HepG2 (cell line): ENCODE measurements around the gene ZFP36L2. TPM values are rescaled to one million over a fixed set of nuclear protein-coding genes. Genes with fewer than 3 reads are reported as not detected.
A peak's percentile ranks its signal among the peaks of the same experiment; 100 is the strongest.

Experiments
- ATF3 ChIP-seq: sonication (generic); formaldehyde crosslinking; IDR thresholded peaks from 2 replicates; pipeline ENCODE4 v1.4.0; 2020; ENCODE audit warnings: missing genetic modification reagents
- ATF6 ChIP-seq: sonication (generic); formaldehyde crosslinking; conservative IDR thresholded peaks from 2 replicates; pipeline ENCODE4 v1.4.0; 2020; ENCODE audit warnings: missing genetic modification reagents
- BATF2 ChIP-seq: sonication (generic); formaldehyde crosslinking; IDR thresholded peaks from 2 replicates; pipeline ENCODE4 v1.8.0; 2022; ENCODE audit warnings: mild to moderate bottlenecking, missing genetic modification reagents, moderate library complexity
- DNMT1 ChIP-seq: sonication (generic); formaldehyde crosslinking; IDR thresholded peaks from 2 replicates; pipeline ENCODE4 v1.5.1; 2020; ENCODE audit warnings: mild to moderate bottlenecking, missing genetic modification reagents
- GMEB2 ChIP-seq: IDR thresholded peaks from 2 replicates; pipeline ENCODE4 v1.6.1; 2016; ENCODE audit warnings: missing biosample characterization, missing genetic modification reagents, low read depth
- GZF1 ChIP-seq: sonication (generic); formaldehyde crosslinking; IDR thresholded peaks from 2 replicates; pipeline ENCODE4 v1.5.1; 2020; ENCODE audit warnings: mild to moderate bottlenecking, missing genetic modification reagents
- MEF2D ChIP-seq: sonication (generic); formaldehyde crosslinking; IDR thresholded peaks from 2 replicates; pipeline ENCODE4 v1.5.1; 2020; ENCODE audit warnings: mild to moderate bottlenecking, missing genetic modification reagents
- MZF1 ChIP-seq: sonication (generic); formaldehyde crosslinking; IDR thresholded peaks from 2 replicates; pipeline ENCODE4 v1.8.1; 2023; ENCODE audit warnings: mild to moderate bottlenecking, missing genetic modification reagents, borderline replicate concordance
- RARA ChIP-seq: IDR thresholded peaks from 2 replicates; pipeline ENCODE4 v1.6.1; 2016; ENCODE audit warnings: missing genetic modification reagents, missing compliant biosample characterization
- RFXAP ChIP-seq: sonication (generic); formaldehyde crosslinking; IDR thresholded peaks from 2 replicates; pipeline ENCODE4 v1.4.0; 2020; ENCODE audit warnings: missing genetic modification reagents, borderline replicate concordance
- TFDP2 ChIP-seq: sonication (generic); formaldehyde crosslinking; IDR thresholded peaks from 2 replicates; pipeline ENCODE4 v1.4.0; 2020; ENCODE audit warnings: missing genetic modification reagents
- ZBTB2 ChIP-seq: sonication (generic); formaldehyde crosslinking; IDR thresholded peaks from 2 replicates; pipeline ENCODE4 v1.8.0; 2022; ENCODE audit warnings: low read depth, missing genetic modification reagents
- ZBTB3 ChIP-seq: sonication (generic); formaldehyde crosslinking; IDR thresholded peaks from 2 replicates; pipeline ENCODE4 v1.4.0; 2020; ENCODE audit warnings: low read depth, mild to moderate bottlenecking, moderate library complexity, missing genetic modification reagents, borderline replicate concordance
- ZNF33A ChIP-seq: sonication (generic); formaldehyde crosslinking; IDR thresholded peaks from 2 replicates; pipeline ENCODE4 v1.5.1; 2020; ENCODE audit warnings: missing genetic modification reagents, mild to moderate bottlenecking, moderate library complexity, borderline replicate concordance
- ZNF383 ChIP-seq: sonication (generic); formaldehyde crosslinking; IDR thresholded peaks from 2 replicates; pipeline ENCODE4 v1.4.0; 2020; ENCODE audit warnings: missing genetic modification reagents, mild to moderate bottlenecking, borderline replicate concordance
- ZNF441 ChIP-seq: sonication (generic); formaldehyde crosslinking; IDR thresholded peaks from 2 replicates; pipeline ENCODE4 v1.7.0; 2021; ENCODE audit warnings: missing genetic modification reagents, borderline replicate concordance
- ZNF780A ChIP-seq: sonication (generic); formaldehyde crosslinking; IDR thresholded peaks from 2 replicates; pipeline ENCODE4 v1.8.0; 2022; ENCODE audit warnings: mild to moderate bottlenecking, missing genetic modification reagents, moderate library complexity
- polyA plus RNA-seq, 8 experiments: library from polyadenylated mRNA; depleted of rRNA in 3 of 8; stranded (reverse) in 7 of 8; unstranded in 1 of 8; fragments of >200 nt; fragmentation: Illumina TruSeq in 4 of 8; extraction: Trizol in 4 of 8; gene quantifications; 2 replicates each; pipeline versions ENCODE4 v1.2.1 to v1.2.3, GENCODE V29; 2011 to 2016; ENCODE audit warnings: low read depth in 4 of 8, missing spikeins in 1 of 8, mixed read lengths in 1 of 8; ENCODE audit not compliant: insufficient read depth in 1 of 8
- total RNA-seq, 5 experiments: library from RNA; depleted of rRNA; stranded (reverse); fragments of >200 nt; fragmentation: Illumina TruSeq; extraction: Trizol; gene quantifications; 2 replicates each; pipeline ENCODE4 v1.2.3, GENCODE V29; 2016; ENCODE audit warnings: low read depth in 1 of 5

Gene ZFP36L2
- total and polyA plus RNA-seq, 2 of the 13 experiments (the other 11 are each of a cell fraction or from before 2014, with no cell fraction given): 11.2 to 21.8 TPM

- TF ChIP-seq BATF2 (CRISPR knock-in tag) (peak; percentile 87), ZNF383 (CRISPR knock-in tag) (no peak), DNMT1 (CRISPR knock-in tag) (no peak), MEF2D (peak; percentile 66; the same call in 1 of the 2 replicates), ZBTB3 (CRISPR knock-in tag) (no peak; the same call in 1 of the 2 replicates), GMEB2 (CRISPR knock-in tag) (no peak), ZNF780A (no peak; the same call in none of the 2 replicates), ATF6 (CRISPR knock-in tag) (0 out of 2 replicates have a peak, but pooled peaks have one; percentile 57), ZNF33A (CRISPR knock-in tag) (no peak; the same call in 1 of the 2 replicates), RFXAP (peak; percentile 85), ZBTB2 (CRISPR knock-in tag) (no peak; the same call in 1 of the 2 replicates), ATF3 (CRISPR knock-in tag) (no peak; the same call in 1 of the 2 replicates), MZF1 (CRISPR knock-in tag) (0 out of 2 replicates have a peak, but pooled peaks have one; percentile 28), GZF1 (CRISPR knock-in tag) (peak; percentile 24; the same call in 1 of the 2 replicates), ZNF441 (CRISPR knock-in tag) (peak; percentile 59), RARA (peak; percentile 45; the same call in 1 of the 2 replicates), TFDP2 (CRISPR knock-in tag) (peak; percentile 54)
Measured at GRCh38 chr2:43219383-43220228, 6.8 kb downstream of the ZFP36L2 start (continued).
